Neural crest cell (in vitro differentiated cells): ENCODE measurements around the gene SLC35E2B. TPM values are rescaled to one million over a fixed set of nuclear protein-coding genes. Genes with fewer than 3 reads are reported as not detected.
"Not testable (repeated sequence)": the region's sequence is repeated elsewhere in the genome, so short reads cannot be mapped to it uniquely, and the experiment has no call there.

Experiments used
- DNase-seq: peaks from one replicate; pipeline ENCODE4 v3.0.0; 2021; ENCODE audit warnings: low read depth, mixed read lengths, low spot score
- H3K27ac Mint-ChIP-seq: one replicate; pipeline ENCODE4 v1.8.0; 2021; ENCODE audit warnings: mild to moderate bottlenecking, mixed read lengths; ENCODE audit not compliant: unreplicated experiment
- H3K27me3 Mint-ChIP-seq: 2 replicates; pipeline ENCODE4 v1.8.0; 2021; ENCODE audit warnings: low read depth, mild to moderate bottlenecking, mixed read lengths
- H3K36me3 Mint-ChIP-seq: 2 replicates; pipeline ENCODE4 v1.8.0; 2021; ENCODE audit warnings: low read depth, mild to moderate bottlenecking, mixed read lengths
- H3K4me1 Mint-ChIP-seq: 2 replicates; pipeline ENCODE4 v1.8.0; 2021; ENCODE audit warnings: mixed read lengths
- H3K4me3 Mint-ChIP-seq: one replicate; pipeline ENCODE4 v1.8.0; 2021; ENCODE audit warnings: mild to moderate bottlenecking, mixed read lengths
- H3K9me3 Mint-ChIP-seq: 2 replicates; pipeline ENCODE4 v1.8.0; 2021; ENCODE audit warnings: mixed read lengths
- total RNA-seq: library from RNA; stranded (reverse); gene quantifications from 2 replicates; pipeline ENCODE4 v1.2.1, GENCODE V29; 2021
- TF ChIP-seq, protein P1 (sequence below): fragments of 200-600 bp; sonication (generic); conservative IDR thresholded peaks from 2 replicates; pipeline ENCODE4 v1.5.0; 2021; ENCODE audit warnings: antibody characterized with exemption, mild to moderate bottlenecking

The SLC35E2B gene
- total RNA-seq, 1 donor from 2014 or later = 99.0 TPM

DNA sequence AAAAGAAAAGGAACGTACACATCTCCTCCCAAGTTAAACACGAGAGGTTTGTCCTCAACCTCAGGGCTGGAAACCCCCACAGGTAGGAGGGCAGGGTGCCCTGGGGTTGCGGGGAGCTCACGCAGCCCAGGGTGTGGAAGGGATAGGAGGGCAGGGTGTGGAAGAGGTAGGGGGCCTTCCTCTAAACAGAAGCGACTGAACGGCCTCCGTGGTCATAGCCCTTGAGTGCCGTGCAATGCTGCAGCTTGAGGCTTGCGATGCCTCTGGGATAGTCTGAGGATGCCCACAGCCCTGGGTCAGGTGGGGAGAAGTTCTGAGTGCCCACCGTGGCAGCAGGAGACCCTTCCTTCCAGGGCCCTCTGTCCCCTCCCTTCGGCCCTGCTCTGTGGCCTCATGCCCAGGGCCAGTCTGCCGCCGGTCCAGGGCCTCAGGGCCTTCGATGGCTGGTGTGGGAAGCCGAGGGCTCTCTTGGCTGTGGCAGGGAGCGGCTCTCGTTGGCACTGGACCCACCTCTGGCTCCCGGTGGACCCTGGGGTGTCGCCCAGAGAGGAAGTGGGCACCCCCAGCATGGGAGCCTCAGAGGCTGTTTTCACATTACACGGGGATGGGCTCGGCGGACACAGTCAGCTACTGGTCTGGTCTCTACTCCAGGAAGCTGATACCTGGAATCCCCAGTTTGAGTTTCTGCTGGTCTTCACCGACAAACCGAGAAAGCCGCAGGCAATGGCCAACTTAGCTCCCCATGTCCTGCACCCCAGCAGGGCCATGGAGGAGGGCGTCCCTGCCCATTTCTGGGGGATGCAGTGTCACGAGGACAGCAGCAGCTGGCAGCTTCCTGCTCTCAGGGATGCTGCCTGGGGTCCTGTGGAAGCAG is 27.4 kb downstream of the SLC35E2B start:
- DNase-seq = no peak
- Mint-ChIP-seq H3K27me3 (no peaks in the 10 kb centered on the region), H3K4me1 (no peaks in the 10 kb centered on the region), H3K9me3 (no peaks in the 10 kb centered on the region), H3K27ac (no peak overlapping the region), H3K36me3 (no peaks in the 10 kb centered on the region), H3K4me3 (no peak overlapping the region)
- TF ChIP-seq, protein P1, sequence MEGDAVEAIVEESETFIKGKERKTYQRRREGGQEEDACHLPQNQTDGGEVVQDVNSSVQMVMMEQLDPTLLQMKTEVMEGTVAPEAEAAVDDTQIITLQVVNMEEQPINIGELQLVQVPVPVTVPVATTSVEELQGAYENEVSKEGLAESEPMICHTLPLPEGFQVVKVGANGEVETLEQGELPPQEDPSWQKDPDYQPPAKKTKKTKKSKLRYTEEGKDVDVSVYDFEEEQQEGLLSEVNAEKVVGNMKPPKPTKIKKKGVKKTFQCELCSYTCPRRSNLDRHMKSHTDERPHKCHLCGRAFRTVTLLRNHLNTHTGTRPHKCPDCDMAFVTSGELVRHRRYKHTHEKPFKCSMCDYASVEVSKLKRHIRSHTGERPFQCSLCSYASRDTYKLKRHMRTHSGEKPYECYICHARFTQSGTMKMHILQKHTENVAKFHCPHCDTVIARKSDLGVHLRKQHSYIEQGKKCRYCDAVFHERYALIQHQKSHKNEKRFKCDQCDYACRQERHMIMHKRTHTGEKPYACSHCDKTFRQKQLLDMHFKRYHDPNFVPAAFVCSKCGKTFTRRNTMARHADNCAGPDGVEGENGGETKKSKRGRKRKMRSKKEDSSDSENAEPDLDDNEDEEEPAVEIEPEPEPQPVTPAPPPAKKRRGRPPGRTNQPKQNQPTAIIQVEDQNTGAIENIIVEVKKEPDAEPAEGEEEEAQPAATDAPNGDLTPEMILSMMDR = no peak

DNA sequence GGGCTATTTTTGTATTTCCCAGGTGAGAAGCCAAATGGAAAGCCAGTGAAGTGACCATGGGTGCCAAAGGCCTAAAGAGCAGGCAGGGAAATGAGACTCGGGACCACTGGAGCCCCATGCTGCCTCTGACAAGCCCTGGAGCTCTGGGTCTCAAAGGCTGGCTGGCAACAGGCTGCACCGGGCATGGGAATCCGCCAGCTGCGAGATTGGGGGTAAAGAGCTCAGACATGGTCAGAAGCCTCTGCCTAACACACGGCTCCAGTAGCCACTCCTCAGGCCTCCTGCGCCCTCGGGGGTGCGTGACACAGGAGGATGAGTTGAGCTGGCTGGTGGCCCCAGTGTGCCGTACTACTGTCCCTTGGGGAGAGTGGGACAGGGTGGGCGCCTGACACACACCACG is 28.3 kb downstream of the SLC35E2B start:
- not testable (repeated sequence) for H3K27me3 Mint-ChIP-seq, H3K4me3 Mint-ChIP-seq, H3K9me3 Mint-ChIP-seq, H3K36me3 Mint-ChIP-seq, DNase-seq, H3K4me1 Mint-ChIP-seq, H3K27ac Mint-ChIP-seq

GRCh38 chr1:1662830-1663560 is 29.6 kb downstream of the SLC35E2B start:
- H3K4me3 Mint-ChIP-seq, DNase-seq, H3K27ac Mint-ChIP-seq, H3K4me1 Mint-ChIP-seq, H3K36me3 Mint-ChIP-seq, H3K27me3 Mint-ChIP-seq, H3K9me3 Mint-ChIP-seq: not testable (repeated sequence)

DNA sequence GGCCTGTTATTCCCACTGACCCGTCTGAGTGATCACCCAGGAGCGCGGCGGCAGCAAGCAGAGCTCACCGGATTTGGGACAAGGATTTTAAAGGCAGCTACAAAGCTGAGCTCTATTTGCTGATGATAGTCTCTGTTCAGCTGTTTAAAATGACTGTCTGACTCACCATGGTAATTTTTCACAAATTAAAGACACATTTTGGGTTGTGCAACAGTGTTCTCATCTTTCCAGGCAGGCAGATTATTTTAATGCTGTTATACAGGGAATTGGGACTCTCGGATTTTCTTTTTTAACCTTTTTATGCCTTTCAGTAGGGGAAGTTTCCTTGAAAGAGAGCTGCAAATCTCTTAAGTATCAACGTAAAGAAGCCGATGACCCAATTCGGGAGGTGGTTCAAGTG is 30.2 kb downstream of the SLC35E2B start:
- H3K4me1 Mint-ChIP-seq, H3K36me3 Mint-ChIP-seq, H3K27me3 Mint-ChIP-seq, H3K27ac Mint-ChIP-seq, H3K9me3 Mint-ChIP-seq, DNase-seq, H3K4me3 Mint-ChIP-seq: not testable (repeated sequence)

GRCh38 chr1:1658583-1659549 is 33.7 kb downstream of the SLC35E2B start, which contains the start of gene CDK11B:
CDK11B (minus strand) TSS chr1:1659004; CDS start chr1:1657485, 1,519 bp downstream.
- TF ChIP-seq, protein P1 = peak; percentile 54
- Mint-ChIP-seq H3K27ac (peak within 1 kb of the TSS; percentile 100), H3K4me3 (peak within 1 kb of the TSS; percentile 99)
- H3K9me3 Mint-ChIP-seq, H3K4me1 Mint-ChIP-seq, H3K27me3 Mint-ChIP-seq, H3K36me3 Mint-ChIP-seq: not testable (repeated sequence)
- DNase-seq = peak; percentile 82

DNA sequence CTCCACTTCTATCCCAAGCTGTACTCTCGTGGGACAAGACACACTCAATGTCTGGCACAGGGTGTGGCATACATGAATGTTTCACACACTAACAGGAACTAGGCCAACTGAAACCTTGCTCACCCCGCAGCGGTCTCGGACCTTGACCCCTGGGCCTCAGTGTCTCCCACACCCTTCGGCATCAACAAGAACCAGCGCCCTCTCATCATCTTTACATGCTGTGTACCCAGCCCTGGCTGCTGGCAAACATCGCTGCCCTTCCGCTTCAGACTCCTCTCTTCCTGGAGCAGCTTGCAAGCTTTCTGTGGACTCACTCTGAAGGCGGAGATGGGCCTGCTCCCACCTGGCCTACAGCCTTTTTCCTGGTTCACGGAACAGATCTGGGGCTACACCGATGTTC is 44.3 kb downstream of the SLC35E2B start:
- H3K36me3 Mint-ChIP-seq = peaks cover 19% of the 10 kb centered on the region

GRCh38 chr1:1647567-1648241 is 44.9 kb downstream of the SLC35E2B start:
- not testable (repeated sequence) for H3K27ac Mint-ChIP-seq, H3K4me1 Mint-ChIP-seq, DNase-seq, H3K27me3 Mint-ChIP-seq, H3K9me3 Mint-ChIP-seq, H3K4me3 Mint-ChIP-seq
- peaks cover 19% of the 10 kb centered on the region for H3K36me3 Mint-ChIP-seq

More for the DNA sequence above, 44.3 kb downstream of the SLC35E2B start:
- not testable (repeated sequence) for H3K27me3 Mint-ChIP-seq, H3K4me1 Mint-ChIP-seq, H3K4me3 Mint-ChIP-seq, DNase-seq, H3K27ac Mint-ChIP-seq, H3K9me3 Mint-ChIP-seq

GRCh38 chr1:1646326-1646725 is 46.3 kb downstream of the SLC35E2B start:
- not testable (repeated sequence) for H3K27ac Mint-ChIP-seq, H3K4me1 Mint-ChIP-seq, H3K9me3 Mint-ChIP-seq, H3K27me3 Mint-ChIP-seq, H3K4me3 Mint-ChIP-seq, DNase-seq
- H3K36me3 Mint-ChIP-seq = peaks cover 14% of the 10 kb centered on the region

GRCh38 chr1:1640711-1641461 is 51.7 kb downstream of the SLC35E2B start:
- H3K36me3 Mint-ChIP-seq, H3K4me3 Mint-ChIP-seq, H3K27ac Mint-ChIP-seq, DNase-seq, H3K4me1 Mint-ChIP-seq, H3K27me3 Mint-ChIP-seq, H3K9me3 Mint-ChIP-seq: not testable (repeated sequence)

GRCh38 chr1:1640081-1640480 is 52.5 kb downstream of the SLC35E2B start:
- not testable (repeated sequence) for H3K4me1 Mint-ChIP-seq, H3K4me3 Mint-ChIP-seq, H3K27ac Mint-ChIP-seq, H3K9me3 Mint-ChIP-seq, DNase-seq, H3K27me3 Mint-ChIP-seq, H3K36me3 Mint-ChIP-seq
